H1 (cell line): ENCODE results near the gene MPRIP. TPM values are rescaled to one million over a fixed set of nuclear protein-coding genes. Genes with fewer than 3 reads are reported as not detected.

Experiments
- CHD1 ChIP-seq: IDR thresholded peaks from 2 replicates; pipeline ENCODE4 v1.6.1; 2012; ENCODE audit warnings: low read depth, low read length, improper control_type of control experiment
- CREB1 ChIP-seq: IDR thresholded peaks from 2 replicates; pipeline ENCODE4 v1.6.1; 2012; ENCODE audit warnings: inconsistent platforms
- FOSL1 ChIP-seq: IDR thresholded peaks from 2 replicates; pipeline ENCODE4 v1.6.1; 2011; ENCODE audit warnings: mild to moderate bottlenecking, low read depth, low read length, moderate library complexity; ENCODE audit not compliant: insufficient read depth
- JUND ChIP-seq: IDR thresholded peaks from 2 replicates; pipeline ENCODE4 v1.6.1; 2011; ENCODE audit warnings: mild to moderate bottlenecking, improper control_type of control experiment, low read length
- POLR2AphosphoS5 ChIP-seq: IDR thresholded peaks from 2 replicates; pipeline ENCODE4 v1.6.1; 2011; ENCODE audit warnings: low read depth, low read length
- RAD21 ChIP-seq, 2 experiments: IDR thresholded peaks in 1 of 2; conservative IDR thresholded peaks in 1 of 2; 2 replicates each; pipeline ENCODE4 v1.6.1; 2011; ENCODE audit warnings: low read depth in 2 of 2, low read length in 2 of 2, improper control_type of control experiment in 1 of 2, inconsistent platforms in 1 of 2, mild to moderate bottlenecking in 1 of 2, moderate library complexity in 1 of 2
- SP1 ChIP-seq: IDR thresholded peaks from 2 replicates; pipeline ENCODE4 v1.6.1; 2011; ENCODE audit warnings: low read depth, low read length
- TEAD4 ChIP-seq: IDR thresholded peaks from 2 replicates; pipeline ENCODE4 v1.6.1; 2012; ENCODE audit warnings: low read depth, low read length, inconsistent platforms, mixed read lengths
- USF2 ChIP-seq: IDR thresholded peaks from 2 replicates; pipeline ENCODE4 v1.6.1; 2011; ENCODE audit warnings: low read length, improper control_type of control experiment
- polyA plus RNA-seq, 7 experiments: library from polyadenylated mRNA; depleted of rRNA in 3 of 7; stranded (reverse) in 5 of 7; unstranded in 2 of 7; fragments of >200 nt in 5 of 7; fragments of 200-250 nt in 2 of 7; gene quantifications; 1 replicate in 5 of 7; 2 replicates in 1 of 7; 4 replicates in 1 of 7; pipeline versions ENCODE4 v1.2.1 to v1.2.3, GENCODE V29; 2011 to 2013; ENCODE audit warnings: missing spikeins in 2 of 7, mixed read lengths in 2 of 7
- total RNA-seq: library from RNA; stranded (reverse); fragmentation: NEBNext Ultra II Directional; extraction: Animal tissue kit (Norgen Biotek cat#: 25700); gene quantifications from 2 replicates; pipeline ENCODE4 v1.2.1, GENCODE V29; 2021

Gene MPRIP
- total and polyA plus RNA-seq, 2 of the 8 experiments (the other 6 are each of a cell fraction or from before 2014, with no cell fraction given), result 48.6 to 146 TPM

- TF ChIP-seq FOSL1 (no peak), JUND (no peak), USF2 (no peak), RAD21 (IDR thresholded peaks at IDR 0.05 in 1 of 2, conservative IDR thresholded peaks at IDR 0.05 in 1 of 2; ENCODE audit: low read depth in 2 of 2, low read length in 2 of 2) (no peak), TEAD4 (no peak), CREB1 (no peak), SP1 (no peak), CHD1 (no peak), POLR2AphosphoS5 (no peak)
Observed at GRCh38 chr17:17169396-17169795, 127.1 kb downstream of the MPRIP start (continued).
